Stomach (tissue), 4 donors: ENCODE results near the gene EXOSC5.

ENCODE experiments used
- POLR2A ChIP-seq, 4 donors: fragments of 450-650 bp; IDR thresholded peaks; one replicate each; pipeline ENCODE4 v1.6.1; 2016; ENCODE audit warnings: antibody characterized with exemption in 4 of 4, control low read depth in 2 of 4, mild to moderate bottlenecking in 1 of 4, moderate library complexity in 1 of 4
- TF ChIP-seq, protein P1 (sequence below), 7 experiments: fragments of 450-650 bp in 4 of 7; fragments of 200-600 bp in 3 of 7; sonication (generic) in 3 of 7; IDR thresholded peaks; one replicate each; pipeline ENCODE4 v1.5.1; 2016 to 2019; ENCODE audit warnings: antibody characterized with exemption in 7 of 7, control low read depth in 2 of 7, mild to moderate bottlenecking in 1 of 7

DNA sequence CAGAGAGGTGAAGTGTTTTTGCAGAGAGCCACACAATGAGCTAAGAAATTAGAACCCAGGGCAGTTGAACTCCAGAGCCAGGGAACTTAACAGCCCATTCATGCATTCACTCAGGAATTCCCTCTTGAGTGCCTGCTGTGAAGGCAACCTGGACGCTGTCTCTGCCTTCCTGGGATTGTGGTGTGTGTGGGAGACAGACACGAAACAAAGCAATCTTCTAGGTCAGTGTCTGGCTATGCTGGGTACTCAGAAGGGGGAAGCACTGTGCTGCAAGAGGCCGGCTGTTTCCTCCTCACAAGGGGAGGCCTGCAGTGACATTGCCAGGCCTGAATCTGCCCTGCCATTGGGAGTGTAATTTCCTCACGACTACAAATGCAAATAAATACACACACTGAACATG, 10.1 kb upstream of the EXOSC5 start:
- TF ChIP-seq, protein P1, sequence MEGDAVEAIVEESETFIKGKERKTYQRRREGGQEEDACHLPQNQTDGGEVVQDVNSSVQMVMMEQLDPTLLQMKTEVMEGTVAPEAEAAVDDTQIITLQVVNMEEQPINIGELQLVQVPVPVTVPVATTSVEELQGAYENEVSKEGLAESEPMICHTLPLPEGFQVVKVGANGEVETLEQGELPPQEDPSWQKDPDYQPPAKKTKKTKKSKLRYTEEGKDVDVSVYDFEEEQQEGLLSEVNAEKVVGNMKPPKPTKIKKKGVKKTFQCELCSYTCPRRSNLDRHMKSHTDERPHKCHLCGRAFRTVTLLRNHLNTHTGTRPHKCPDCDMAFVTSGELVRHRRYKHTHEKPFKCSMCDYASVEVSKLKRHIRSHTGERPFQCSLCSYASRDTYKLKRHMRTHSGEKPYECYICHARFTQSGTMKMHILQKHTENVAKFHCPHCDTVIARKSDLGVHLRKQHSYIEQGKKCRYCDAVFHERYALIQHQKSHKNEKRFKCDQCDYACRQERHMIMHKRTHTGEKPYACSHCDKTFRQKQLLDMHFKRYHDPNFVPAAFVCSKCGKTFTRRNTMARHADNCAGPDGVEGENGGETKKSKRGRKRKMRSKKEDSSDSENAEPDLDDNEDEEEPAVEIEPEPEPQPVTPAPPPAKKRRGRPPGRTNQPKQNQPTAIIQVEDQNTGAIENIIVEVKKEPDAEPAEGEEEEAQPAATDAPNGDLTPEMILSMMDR (IDR thresholded peaks at IDR 0.05) = no peak
- TF ChIP-seq POLR2A (IDR thresholded peaks at IDR 0.05) = no peak
